Skin epidermis (tissue), 12 donors: ENCODE data around the gene NINL.
"Not testable (repeated sequence)": the region's sequence is repeated elsewhere in the genome, so short reads cannot be mapped to it uniquely, and the experiment has no call there.

ENCODE experiments used
- H3K27ac ChIP-seq, 21 experiments: fragments of 200-600 bp; sonication (generic) in 11 of 21; one replicate each; pipeline ENCODE4 v1.5.0; 2020; ENCODE audit warnings: mild to moderate bottlenecking in 3 of 21, inconsistent platforms in 2 of 21, moderate library complexity in 2 of 21
- H3K4me3 ChIP-seq, 7 experiments: fragments of 200-600 bp; sonication (generic) in 2 of 7; one replicate each; pipeline ENCODE4 v1.5.0; 2020; ENCODE audit warnings: inconsistent platforms in 2 of 7, mild to moderate bottlenecking in 2 of 7, moderate library complexity in 1 of 7

Gene NINL

GRCh38 chr20:25601659-25602058, 16.3 kb upstream of the NINL start:
- no peak overlapping the region for H3K4me3 ChIP-seq
- H3K27ac ChIP-seq = no peak overlapping the region

GRCh38 chr20:25600632-25601031, 15.3 kb upstream of the NINL start:
- H3K4me3 ChIP-seq = no peak overlapping the region
- H3K27ac ChIP-seq = no peak overlapping the region

GRCh38 chr20:25592135-25592852, 7.0 kb upstream of the NINL start:
- Histone ChIP-seq H3K27ac (no peak overlapping the region), H3K4me3 (no peak overlapping the region)

- H3K4me3 ChIP-seq, H3K27ac ChIP-seq: not testable (repeated sequence)
These were observed 5.4 kb upstream of the NINL start for GRCh38 chr20:25590778-25591177.

- no peak overlapping the region for H3K4me3 ChIP-seq
- no peak overlapping the region for H3K27ac ChIP-seq
These were observed 3.2 kb upstream of the NINL start for GRCh38 chr20:25588491-25588890.

GRCh38 chr20:25587536-25587935, 2.2 kb upstream of the NINL start:
- Histone ChIP-seq H3K27ac (no peak overlapping the region), H3K4me3 (no peak overlapping the region)

GRCh38 chr20:25586877-25587276, 1.5 kb upstream of the NINL start:
- H3K4me3 ChIP-seq = no peak overlapping the region
- no peak overlapping the region for H3K27ac ChIP-seq

GRCh38 chr20:25583607-25584006, 1.7 kb downstream of the NINL start:
- H3K4me3 ChIP-seq, H3K27ac ChIP-seq: not testable (repeated sequence)

- Histone ChIP-seq H3K4me3 (no peak overlapping the region), H3K27ac (no peak overlapping the region)
These were observed 4.6 kb downstream of the NINL start for GRCh38 chr20:25580711-25581110.

- H3K27ac ChIP-seq = no peak overlapping the region
- no peak overlapping the region for H3K4me3 ChIP-seq
These were observed 6.1 kb downstream of the NINL start for GRCh38 chr20:25579081-25579770.

- no peak overlapping the region for H3K27ac ChIP-seq
These were observed 8.4 kb downstream of the NINL start for GRCh38 chr20:25576783-25577530.

GRCh38 chr20:25574411-25574810, 10.9 kb downstream of the NINL start:
- Histone ChIP-seq H3K27ac (no peak overlapping the region), H3K4me3 (no peak overlapping the region)

More at GRCh38 chr20:25576783-25577530, 8.4 kb downstream of the NINL start:
- H3K4me3 ChIP-seq = no peak overlapping the region

GRCh38 chr20:25573288-25574251, 11.8 kb downstream of the NINL start:
- no peak overlapping the region for H3K27ac ChIP-seq
- no peak overlapping the region for H3K4me3 ChIP-seq

- Histone ChIP-seq H3K4me3 (no peak overlapping the region), H3K27ac (no peak overlapping the region)
These were observed 13.5 kb downstream of the NINL start for GRCh38 chr20:25571817-25572216.

- no peak overlapping the region for H3K27ac ChIP-seq
These were observed 14.1 kb downstream of the NINL start for GRCh38 chr20:25571240-25571639.

GRCh38 chr20:25570148-25570530, 15.2 kb downstream of the NINL start:
- H3K27ac ChIP-seq = no peak overlapping the region
- H3K4me3 ChIP-seq = no peak overlapping the region

More at GRCh38 chr20:25571240-25571639, 14.1 kb downstream of the NINL start:
- no peak overlapping the region for H3K4me3 ChIP-seq

GRCh38 chr20:25567286-25567685, 18.0 kb downstream of the NINL start:
- Histone ChIP-seq H3K4me3 (no peak overlapping the region), H3K27ac (no peak overlapping the region)

GRCh38 chr20:25566821-25567220, 18.5 kb downstream of the NINL start:
- Histone ChIP-seq H3K27ac (no peak overlapping the region), H3K4me3 (no peak overlapping the region)

GRCh38 chr20:25565578-25566157, 19.7 kb downstream of the NINL start:
- Histone ChIP-seq H3K27ac (peak overlapping the region in 1 of 21 experiments; percentile 22), H3K4me3 (no peak overlapping the region)
